NCI-H2171 treated with DMSO at 0.1 percent for 48 hours (cell line): ENCODE data around the gene RETREG3.

ENCODE experiments used
- DNase-seq: peaks from one replicate; lab custom pipeline; 2025; lab: John Stamatoyannopoulos, UW

RETREG3 gene

DNA sequence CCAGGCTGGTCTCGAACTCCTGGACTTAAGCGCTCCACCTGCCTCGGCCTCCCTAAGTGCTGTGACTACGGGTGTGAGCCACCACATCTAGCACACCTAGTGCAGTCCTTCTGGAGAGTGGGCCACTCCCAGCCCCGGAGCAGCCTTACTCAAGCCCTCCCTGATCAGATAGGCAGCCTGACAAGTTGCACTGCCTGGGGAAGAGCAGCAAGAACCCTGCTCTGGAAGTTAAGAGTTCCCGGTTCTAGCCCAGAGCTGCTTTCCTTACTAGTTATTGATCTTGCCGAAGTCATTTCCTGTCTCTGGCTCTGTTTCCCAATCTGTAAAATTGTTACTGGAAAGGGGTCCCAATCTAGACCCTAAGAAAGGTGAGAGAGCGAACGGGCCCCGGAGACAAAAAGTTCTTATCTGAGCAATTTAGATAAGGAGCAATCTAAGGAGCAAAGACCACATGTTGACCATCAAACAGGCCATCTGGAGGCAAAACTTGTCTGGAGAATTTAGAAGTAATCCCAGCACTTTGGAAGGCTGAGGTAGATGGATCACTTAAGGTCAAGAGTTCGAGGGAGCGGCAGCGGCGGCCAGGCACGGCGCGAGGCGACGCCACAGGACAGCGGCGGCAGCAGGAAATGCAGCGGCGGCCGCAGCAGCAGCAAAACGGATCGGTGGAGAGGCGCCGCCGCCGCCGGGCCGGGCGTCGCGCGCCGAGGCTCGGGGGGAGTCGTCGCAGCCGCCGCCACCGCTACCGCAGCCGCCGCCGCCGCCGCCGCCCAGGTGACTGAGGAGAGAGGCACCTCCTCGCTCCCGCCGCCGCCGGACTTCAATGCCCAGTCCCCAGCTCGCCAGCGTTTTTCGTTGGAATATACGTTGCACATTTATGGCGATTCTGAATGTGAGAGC is 77.5 kb downstream of the RETREG3 start:
- DNase-seq: peak; percentile 60

DNA sequence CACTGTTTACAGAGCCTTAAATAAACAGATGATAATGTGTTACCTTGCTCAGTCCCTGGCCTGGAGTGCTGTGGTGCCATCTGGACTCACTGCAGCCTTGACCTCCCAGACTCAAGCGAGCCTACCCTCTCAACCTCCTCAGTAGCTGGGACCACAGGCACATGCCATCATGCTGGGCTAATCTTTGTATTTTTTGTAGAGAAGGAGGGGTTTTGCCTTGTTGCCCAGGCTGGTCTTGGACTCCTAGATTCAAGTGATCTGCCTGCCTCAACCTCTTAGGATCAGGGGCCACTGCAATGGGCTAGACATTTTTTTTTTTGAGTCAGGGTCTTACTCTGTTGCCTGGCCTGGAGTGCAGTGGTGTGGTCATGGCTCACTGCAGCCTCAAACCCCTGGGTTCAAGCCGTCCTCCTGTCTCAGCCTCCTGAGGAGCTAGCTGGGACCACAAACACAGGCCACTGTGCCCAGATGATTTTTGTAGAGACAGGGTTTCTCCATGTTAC is 78.2 kb downstream of the RETREG3 start:
- no peak for DNase-seq
